ENCODE data around the gene PPP1R3F.
A peak's percentile ranks its signal among the peaks of the same experiment; 100 is the strongest.

The PPP1R3F gene

DNA sequence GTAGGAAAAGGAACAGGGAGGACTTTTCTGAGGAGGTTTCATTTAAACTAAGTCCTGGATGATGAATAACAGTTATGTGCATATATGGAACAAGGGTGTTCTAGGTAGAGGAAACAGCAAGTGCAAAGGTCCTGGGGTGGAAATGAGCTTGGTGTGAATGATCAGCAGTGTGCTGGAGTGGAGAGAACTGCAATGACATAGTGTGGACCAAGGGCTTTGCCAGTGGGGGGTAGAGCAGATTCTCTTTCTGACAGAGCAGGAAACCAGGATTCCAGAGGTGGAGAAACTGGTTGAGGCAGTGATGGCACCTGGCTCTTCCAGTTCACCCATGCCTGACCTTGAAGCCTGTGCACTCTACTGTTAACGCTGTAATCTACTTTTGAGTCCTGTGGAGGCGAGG, 1.7 kb downstream of the PPP1R3F start:
- no peak for DNase-seq (ENCODE audit: low spot score)
- H3K27ac ChIP-seq: no peak overlapping the region
- TF ChIP-seq, protein P1, sequence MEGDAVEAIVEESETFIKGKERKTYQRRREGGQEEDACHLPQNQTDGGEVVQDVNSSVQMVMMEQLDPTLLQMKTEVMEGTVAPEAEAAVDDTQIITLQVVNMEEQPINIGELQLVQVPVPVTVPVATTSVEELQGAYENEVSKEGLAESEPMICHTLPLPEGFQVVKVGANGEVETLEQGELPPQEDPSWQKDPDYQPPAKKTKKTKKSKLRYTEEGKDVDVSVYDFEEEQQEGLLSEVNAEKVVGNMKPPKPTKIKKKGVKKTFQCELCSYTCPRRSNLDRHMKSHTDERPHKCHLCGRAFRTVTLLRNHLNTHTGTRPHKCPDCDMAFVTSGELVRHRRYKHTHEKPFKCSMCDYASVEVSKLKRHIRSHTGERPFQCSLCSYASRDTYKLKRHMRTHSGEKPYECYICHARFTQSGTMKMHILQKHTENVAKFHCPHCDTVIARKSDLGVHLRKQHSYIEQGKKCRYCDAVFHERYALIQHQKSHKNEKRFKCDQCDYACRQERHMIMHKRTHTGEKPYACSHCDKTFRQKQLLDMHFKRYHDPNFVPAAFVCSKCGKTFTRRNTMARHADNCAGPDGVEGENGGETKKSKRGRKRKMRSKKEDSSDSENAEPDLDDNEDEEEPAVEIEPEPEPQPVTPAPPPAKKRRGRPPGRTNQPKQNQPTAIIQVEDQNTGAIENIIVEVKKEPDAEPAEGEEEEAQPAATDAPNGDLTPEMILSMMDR (IDR thresholded peaks at IDR 0.05): no peak
- peak overlapping the region; percentile 88 for H3K4me3 ChIP-seq

DNA sequence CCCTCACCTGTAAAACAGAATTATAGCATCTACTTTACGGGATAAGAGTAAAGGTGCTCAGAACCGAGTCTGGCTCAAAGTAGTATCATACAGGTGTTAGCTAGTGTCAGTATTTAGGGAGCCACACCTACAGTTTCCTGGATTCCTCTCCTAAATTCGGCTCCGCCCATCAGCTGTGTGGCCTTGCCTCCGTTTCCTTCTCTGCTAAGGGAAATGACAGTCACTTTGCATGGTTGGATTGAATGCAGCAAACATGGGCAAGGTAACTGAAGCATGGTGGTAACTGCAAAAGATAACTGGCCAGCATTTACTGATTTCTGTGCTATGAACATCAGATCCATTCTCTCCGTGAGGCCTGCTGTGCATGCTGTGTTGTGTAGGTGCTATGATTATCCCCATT, 2.8 kb downstream of the PPP1R3F start:
- DNase-seq (ENCODE audit: low spot score): no peak
- TF ChIP-seq, protein P1 (IDR thresholded peaks at IDR 0.05): no peak
- Histone ChIP-seq H3K4me3 (peak overlapping the region; percentile 88), H3K27ac (no peak overlapping the region)

DNA sequence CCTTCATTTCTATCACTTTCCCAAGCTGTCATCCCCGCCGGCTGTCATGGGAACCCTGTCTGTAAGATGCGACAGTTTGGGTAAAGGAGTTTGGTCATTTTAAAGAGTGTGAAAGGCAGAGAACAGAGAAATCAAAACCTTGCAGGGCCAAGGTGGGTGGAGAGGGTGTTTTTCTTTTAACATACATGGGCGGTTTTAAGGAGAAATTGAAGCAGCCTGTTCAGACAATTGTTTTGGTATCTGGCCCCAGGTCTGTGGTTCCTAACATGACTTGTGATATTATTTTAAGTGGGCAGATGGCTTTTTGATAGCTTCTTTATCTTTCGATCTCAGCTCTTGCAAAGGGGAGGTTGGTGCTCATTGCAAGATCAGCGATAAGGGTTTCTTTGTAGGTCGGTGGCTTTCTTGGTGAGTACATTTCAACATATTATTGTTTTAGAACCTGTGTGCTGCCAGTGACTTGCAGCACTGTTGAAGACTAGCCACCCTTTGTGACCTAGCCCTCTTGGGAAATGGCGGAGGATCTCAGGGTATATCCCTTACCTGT, 3.7 kb downstream of the PPP1R3F start:
- no peak overlapping the region for H3K4me3 ChIP-seq
- H3K27ac ChIP-seq: no peak overlapping the region
- no peak for DNase-seq (ENCODE audit: low spot score)
- TF ChIP-seq, protein P1 (IDR thresholded peaks at IDR 0.05): no peak

DNA sequence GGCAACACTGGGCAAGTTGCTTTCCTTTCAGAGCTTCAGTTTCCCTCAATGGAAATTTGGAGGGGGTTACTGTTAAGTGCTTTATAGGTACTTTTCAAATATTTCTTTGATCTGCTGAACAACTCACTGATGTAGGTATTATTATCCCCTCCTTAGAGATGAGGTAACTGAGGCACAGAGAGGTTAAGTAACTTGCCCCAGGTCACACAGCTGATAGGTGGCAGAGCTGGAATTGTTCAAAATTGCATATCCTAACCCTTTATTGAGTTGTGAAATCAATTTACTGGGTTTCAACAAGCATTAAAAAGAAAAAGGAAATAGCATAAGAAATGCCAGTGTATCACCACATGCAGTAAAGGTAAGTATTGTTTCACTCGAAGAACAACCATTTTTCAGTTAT, 6.6 kb downstream of the PPP1R3F start:
- TF ChIP-seq, protein P1 (IDR thresholded peaks at IDR 0.05): no peak
- no peak for DNase-seq (ENCODE audit: low spot score)
- Histone ChIP-seq H3K4me3 (no peak overlapping the region), H3K27ac (no peak overlapping the region)

DNA sequence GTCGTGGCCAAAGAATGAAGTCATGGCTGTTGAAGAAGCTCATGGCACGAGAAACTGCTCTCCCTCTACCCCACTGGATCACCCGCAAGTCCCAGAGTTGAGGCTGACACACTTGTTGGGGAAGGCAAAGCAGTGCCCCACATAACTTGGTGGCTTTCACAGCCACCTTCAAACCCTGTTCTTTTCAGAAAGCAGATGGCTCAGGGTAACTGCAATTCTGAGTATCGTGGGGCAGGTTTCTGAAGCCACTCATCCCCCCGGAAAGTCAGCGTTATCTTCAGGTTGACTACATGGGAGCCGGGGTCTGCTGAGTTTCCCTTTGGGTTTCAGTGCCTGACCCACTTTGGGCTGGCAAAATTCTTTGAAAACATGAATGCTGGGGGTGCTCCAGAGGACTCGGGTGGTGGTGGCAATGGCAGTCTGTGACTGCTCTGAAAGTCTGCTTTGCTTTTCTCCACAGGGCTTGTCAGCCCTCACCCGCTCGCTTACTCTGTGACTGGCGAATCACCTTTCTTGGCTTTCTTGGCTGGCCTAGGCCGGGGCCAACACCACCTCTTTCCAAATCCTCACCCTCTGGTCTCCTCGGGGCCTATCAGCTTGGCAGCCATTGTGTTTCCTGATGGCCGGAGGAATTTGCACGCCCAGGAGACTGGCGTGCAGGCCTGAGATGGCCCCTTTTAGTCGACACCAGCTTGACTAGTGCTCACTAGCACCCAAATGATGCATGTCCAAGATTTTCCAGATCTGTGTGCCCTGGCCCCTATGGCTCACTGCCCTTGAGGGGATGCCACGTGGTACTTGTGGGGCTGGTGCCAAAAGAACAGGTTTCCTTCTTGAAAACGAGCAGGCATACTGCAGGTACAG, 7.3 kb downstream of the PPP1R3F start:
- H3K4me3 ChIP-seq: no peak overlapping the region
- peak; percentile 69 for DNase-seq (ENCODE audit: low spot score)
- H3K27ac ChIP-seq: no peak overlapping the region
- TF ChIP-seq, protein P1 (IDR thresholded peaks at IDR 0.05): no peak

DNA sequence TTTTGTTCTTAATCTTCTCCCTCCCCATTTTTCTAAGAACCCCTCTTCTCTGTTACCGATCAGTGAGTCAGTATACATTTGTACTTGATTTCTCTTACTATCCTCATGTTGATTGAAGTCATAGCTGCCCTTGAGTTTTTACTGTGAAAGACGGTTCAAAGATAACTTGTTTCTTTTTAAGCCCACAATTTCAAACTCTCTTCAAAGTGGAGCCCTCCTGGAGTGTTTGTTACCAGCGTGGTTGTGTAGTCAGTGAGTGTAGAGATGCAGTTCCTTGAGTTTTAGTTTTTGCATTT, 7.9 kb downstream of the PPP1R3F start:
- Histone ChIP-seq H3K27ac (no peak overlapping the region), H3K4me3 (no peak overlapping the region)
- DNase-seq (ENCODE audit: low spot score): no peak

More for the DNA sequence above, 7.9 kb downstream of the PPP1R3F start:
- TF ChIP-seq, protein P1 (IDR thresholded peaks at IDR 0.05): no peak

All from coronary artery (tissue), 2 donors.